A673 (cell line): ENCODE measurements around the gene HVCN1. TPM values are rescaled to one million over a fixed set of nuclear protein-coding genes. Genes with fewer than 3 reads are reported as not detected.

Experiments
- BruUV-seq: library from RNA; stranded (reverse); fragments of 400-500 nt; replicated peaks from 2 replicates; lab custom pipeline; 2021; lab: Mats Ljungman, UMichigan
- CTCF ChIA-PET: fragments of 300-600 bp; sonication (Branson Sonifier 250); formaldehyde crosslinking; loops from one replicate; lab custom pipeline; 2022; ENCODE audit warnings: antibody characterized with exemption; lab: Charles Lee
- POLR2A ChIA-PET: fragments of 300-600 bp; sonication (Branson Sonifier 250); formaldehyde crosslinking; loops from one replicate; lab custom pipeline; 2022; ENCODE audit warnings: antibody characterized with exemption; ENCODE audit not compliant: low non-redundant PET; lab: Charles Lee
- DNase-seq: peaks from one replicate; pipeline ENCODE4 v3.0.0-alpha.2; 2015; ENCODE audit warnings: low spot score
- H3K27ac ChIP-seq: fragments of 200-600 bp; sonication (generic); 2 replicates; pipeline ENCODE4 v1.5.1; 2016; ENCODE audit warnings: mixed run types, low read depth, mild to moderate bottlenecking, mixed read lengths, antibody characterized with exemption, low read length; ENCODE audit not compliant: poor library complexity, severe bottlenecking
- H3K27me3 ChIP-seq: fragments of 200-600 bp; sonication (generic); replicated peaks from 2 replicates; pipeline ENCODE4 v1.6.1; 2017; ENCODE audit warnings: mixed run types, low read depth, mild to moderate bottlenecking, mixed read lengths, antibody characterized with exemption, low read length; ENCODE audit not compliant: insufficient read depth, poor library complexity
- H3K36me3 ChIP-seq: fragments of 200-600 bp; sonication (generic); 2 replicates; pipeline ENCODE4 v1.6.1; 2016; ENCODE audit warnings: mixed run types, mild to moderate bottlenecking, mixed read lengths, antibody characterized with exemption, low read length; ENCODE audit not compliant: insufficient read depth, poor library complexity, severe bottlenecking
- H3K4me1 ChIP-seq: fragments of 200-600 bp; sonication (generic); 2 replicates; pipeline ENCODE4 v1.6.1; 2017; ENCODE audit warnings: mixed run types, mild to moderate bottlenecking, mixed read lengths, antibody characterized with exemption, low read length; ENCODE audit not compliant: insufficient read depth, poor library complexity, severe bottlenecking
- H3K4me3 ChIP-seq: fragments of 200-600 bp; sonication (generic); 2 replicates; pipeline ENCODE4 v1.5.1; 2016; ENCODE audit warnings: low read depth, mixed run types, mild to moderate bottlenecking, mixed read lengths, low read length; ENCODE audit not compliant: poor library complexity, severe bottlenecking
- H3K9me3 ChIP-seq: fragments of 200-600 bp; sonication (generic); 2 replicates; pipeline ENCODE4 v1.6.1; 2016; ENCODE audit warnings: mixed run types, low read depth, mild to moderate bottlenecking, mixed read lengths, antibody characterized with exemption, low read length; ENCODE audit not compliant: poor library complexity, severe bottlenecking
- EZH2 ChIP-seq: fragments of 200-600 bp; sonication (generic); IDR thresholded peaks from 2 replicates; pipeline ENCODE4 v1.6.1; 2017; ENCODE audit warnings: borderline replicate concordance, low read depth, mild to moderate bottlenecking, mixed read lengths, antibody characterized with exemption, low read length; ENCODE audit not compliant: poor library complexity, severe bottlenecking
- intact Hi-C: fragments of 100-400 bp; cut with micrococcal nuclease; formaldehyde crosslinking; loops from one replicate; pipeline ENCODE4 v1.10.0; 2022; ENCODE audit not compliant: unreplicated experiment
- total RNA-seq: library from RNA; stranded (reverse); gene quantifications from 2 replicates; pipeline ENCODE4 v1.2.3, GENCODE V29; 2021
- TF ChIP-seq, protein P1 (sequence below): fragments of 300-800, 200-600 bp; sonication (generic); conservative IDR thresholded peaks from 2 replicates; pipeline ENCODE4 v1.5.1; 2017; ENCODE audit warnings: low read depth, mild to moderate bottlenecking, antibody characterized with exemption, low read length, moderate library complexity, mixed read lengths

HVCN1 gene
- total RNA-seq, 1 experiment from 2014 or later, result 1.1 TPM

- DNase-seq, result no peak
- no peaks in the 10 kb centered on the region for H3K27me3 ChIP-seq
- intact Hi-C loops, result no loop called here
- no peaks in the 10 kb centered on the region for H3K9me3 ChIP-seq
- ChIA-PET POLR2A (no interaction called here), CTCF (no interaction called here)
- H3K36me3 ChIP-seq, result no peaks in the 10 kb centered on the region
- TF ChIP-seq EZH2, result no peak
- TF ChIP-seq, protein P1, sequence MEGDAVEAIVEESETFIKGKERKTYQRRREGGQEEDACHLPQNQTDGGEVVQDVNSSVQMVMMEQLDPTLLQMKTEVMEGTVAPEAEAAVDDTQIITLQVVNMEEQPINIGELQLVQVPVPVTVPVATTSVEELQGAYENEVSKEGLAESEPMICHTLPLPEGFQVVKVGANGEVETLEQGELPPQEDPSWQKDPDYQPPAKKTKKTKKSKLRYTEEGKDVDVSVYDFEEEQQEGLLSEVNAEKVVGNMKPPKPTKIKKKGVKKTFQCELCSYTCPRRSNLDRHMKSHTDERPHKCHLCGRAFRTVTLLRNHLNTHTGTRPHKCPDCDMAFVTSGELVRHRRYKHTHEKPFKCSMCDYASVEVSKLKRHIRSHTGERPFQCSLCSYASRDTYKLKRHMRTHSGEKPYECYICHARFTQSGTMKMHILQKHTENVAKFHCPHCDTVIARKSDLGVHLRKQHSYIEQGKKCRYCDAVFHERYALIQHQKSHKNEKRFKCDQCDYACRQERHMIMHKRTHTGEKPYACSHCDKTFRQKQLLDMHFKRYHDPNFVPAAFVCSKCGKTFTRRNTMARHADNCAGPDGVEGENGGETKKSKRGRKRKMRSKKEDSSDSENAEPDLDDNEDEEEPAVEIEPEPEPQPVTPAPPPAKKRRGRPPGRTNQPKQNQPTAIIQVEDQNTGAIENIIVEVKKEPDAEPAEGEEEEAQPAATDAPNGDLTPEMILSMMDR, result no peak
- H3K4me3 ChIP-seq, result no peak overlapping the region
- no peak overlapping the region for H3K27ac ChIP-seq
- BruUV-seq, result no TSS peak
- H3K4me1 ChIP-seq, result no peaks in the 10 kb centered on the region
Measured at GRCh38 chr12:110679201-110679600, 9.7 kb downstream of the HVCN1 start.

DNA sequence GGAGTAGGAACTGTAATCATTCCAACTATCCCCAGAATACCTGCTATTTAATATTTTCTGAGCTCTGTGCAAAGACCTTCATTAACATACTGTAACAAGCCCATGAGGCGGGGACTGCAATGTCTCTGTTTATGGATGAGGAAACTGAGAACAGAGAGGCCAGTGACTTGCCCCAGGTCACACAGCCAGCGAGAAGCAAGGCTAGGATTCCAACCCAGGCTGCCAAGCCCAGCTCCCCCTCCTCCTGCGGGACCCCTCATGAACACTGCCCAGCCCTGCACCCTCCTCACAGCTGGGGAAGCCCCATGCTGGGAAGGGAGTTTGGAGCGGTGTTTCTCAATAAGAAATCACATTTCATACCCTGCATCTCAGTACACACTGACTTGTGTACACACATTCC, 10.9 kb downstream of the HVCN1 start:
- no peaks in the 10 kb centered on the region for H3K36me3 ChIP-seq
- no TSS peak for BruUV-seq
- no peaks in the 10 kb centered on the region for H3K4me1 ChIP-seq
- intact Hi-C loops, result no loop called here
- no peak overlapping the region for H3K4me3 ChIP-seq
- TF ChIP-seq, protein P1, result no peak
- no peak for TF ChIP-seq EZH2
- CTCF ChIA-PET, result no interaction called here
- no peak for DNase-seq
- H3K27me3 ChIP-seq, result no peaks in the 10 kb centered on the region
- POLR2A ChIA-PET, result no interaction called here
- no peaks in the 10 kb centered on the region for H3K9me3 ChIP-seq
- H3K27ac ChIP-seq, result no peak overlapping the region

GRCh38 chr12:110677206-110677911, 11.6 kb downstream of the HVCN1 start:
- no peaks in the 10 kb centered on the region for H3K27me3 ChIP-seq
- no TSS peak for BruUV-seq
- no peaks in the 10 kb centered on the region for H3K4me1 ChIP-seq
- POLR2A ChIA-PET, result no interaction called here
- H3K27ac ChIP-seq, result no peak overlapping the region
- no peak for DNase-seq
- intact Hi-C loops, result no loop called here
- TF ChIP-seq EZH2, result no peak
- TF ChIP-seq, protein P1, result no peak
- no peaks in the 10 kb centered on the region for H3K9me3 ChIP-seq
- H3K4me3 ChIP-seq, result no peak overlapping the region
- H3K36me3 ChIP-seq, result no peaks in the 10 kb centered on the region
- CTCF ChIA-PET, result no interaction called here
